Stimulated activated CD8-positive, alpha-beta memory T cell treated with anti-CD3 and anti-CD28 coated beads, Interleukin-4, amount 100 ng/mL, for 48 hours (primary cell): Measurements from ENCODE around the gene PDCD4.

Experiments
- DNase-seq: peaks from one replicate; pipeline ENCODE4 v3.0.0-alpha.2; 2020

The PDCD4 gene

DNA sequence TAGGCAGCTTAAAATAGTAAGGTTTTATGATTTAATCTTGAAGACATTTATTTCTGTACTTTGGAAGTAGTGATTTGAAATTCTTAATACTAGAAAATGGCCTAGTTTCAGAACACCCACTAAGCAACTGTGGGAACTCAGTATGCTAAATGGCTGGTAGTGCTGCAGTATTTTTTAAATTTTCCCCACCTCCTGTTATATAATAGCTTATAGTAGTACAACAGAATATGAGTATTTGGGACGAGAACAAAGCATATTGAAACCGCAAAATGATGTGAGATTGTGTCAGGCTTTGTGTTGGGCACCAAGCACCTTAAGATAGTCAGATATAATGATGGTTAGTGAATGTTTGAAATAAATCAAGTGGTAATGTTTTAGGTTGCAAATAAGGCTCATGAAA, 55.7 kb downstream of the PDCD4 start:
- no peak for DNase-seq

- DNase-seq: no peak
These were observed 60.1 kb downstream of the PDCD4 start for GRCh38 chr10:110931769-110932381.

- DNase-seq: no peak
These were observed 60.9 kb downstream of the PDCD4 start for GRCh38 chr10:110932505-110933180.

- no peak for DNase-seq
These were observed 65.0 kb downstream of the PDCD4 start for GRCh38 chr10:110936757-110937156.

GRCh38 chr10:110939419-110939818, 67.7 kb downstream of the PDCD4 start:
- DNase-seq: no peak

DNA sequence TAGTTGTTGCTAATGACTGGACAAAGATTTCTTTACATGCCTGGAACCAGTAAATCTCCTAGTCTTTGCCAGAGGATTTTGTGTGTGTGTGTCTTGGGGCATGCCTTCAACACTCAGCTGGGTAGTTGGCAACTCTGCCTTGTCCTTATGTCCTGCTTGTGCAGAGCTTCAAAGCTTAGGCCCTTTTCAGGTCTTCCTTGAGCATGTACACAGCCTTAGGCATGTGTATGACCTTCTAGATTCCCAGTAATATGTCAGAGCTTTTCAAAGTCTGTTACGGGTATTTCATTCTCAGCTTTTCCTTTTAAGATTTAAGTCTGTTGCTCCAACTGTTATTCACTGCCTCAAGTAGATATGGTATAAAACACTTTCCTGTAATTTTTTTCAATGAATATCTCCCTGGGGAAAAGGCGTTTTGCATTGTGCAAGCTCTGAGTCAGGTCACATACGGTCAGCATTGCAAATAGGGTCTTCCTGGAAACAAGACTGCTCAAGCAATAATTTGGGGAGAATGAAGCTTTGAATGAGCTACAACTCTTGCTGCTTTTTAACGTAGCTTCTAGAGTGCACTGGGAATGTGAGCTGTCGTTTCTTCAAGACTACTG, 73.2 kb downstream of the PDCD4 start:
- no peak for DNase-seq

GRCh38 chr10:110946496-110946895, 74.8 kb downstream of the PDCD4 start:
- no peak for DNase-seq

DNA sequence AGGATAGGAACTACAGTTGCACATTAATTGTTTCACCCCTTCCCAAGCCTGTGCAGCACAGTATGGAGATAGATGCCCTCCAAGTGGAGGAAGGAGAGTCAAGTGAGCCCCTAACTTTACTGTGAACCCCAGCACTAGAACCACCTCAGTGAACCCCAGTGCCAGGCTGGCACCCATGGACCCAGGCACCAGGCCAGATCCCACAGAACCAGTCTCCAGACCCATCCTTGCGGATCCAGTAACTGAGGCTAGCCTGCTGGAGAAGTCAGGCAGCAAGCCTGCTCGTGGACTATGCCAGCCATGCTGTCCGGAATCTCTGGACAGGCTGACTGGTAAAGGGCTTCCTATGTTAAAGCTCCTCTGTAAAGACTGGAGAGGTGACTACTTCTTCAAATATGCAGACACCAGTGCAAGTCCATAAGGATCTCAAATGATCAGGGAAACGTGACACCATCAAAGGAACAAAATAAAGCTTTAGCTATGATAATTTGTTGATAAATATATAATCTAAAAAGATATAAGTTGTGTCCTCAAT, 75.4 kb downstream of the PDCD4 start:
- no peak for DNase-seq
